Embryonic facial prominence (tissue), 1 donor: ENCODE results near the gene FREM1.

ENCODE experiments used
- DNase-seq: peaks from one replicate; pipeline ENCODE4 v3.0.0-alpha.2; 2016; ENCODE audit errors: extremely low spot score

FREM1 gene

GRCh38 chr9:14912859-14913258 lies 2.6 kb upstream of the FREM1 start:
- DNase-seq = no peak

- DNase-seq = no peak
Observed at GRCh38 chr9:14911046-14911445, 818 bp upstream of the FREM1 start.

- no peak for DNase-seq
Observed at GRCh38 chr9:14909601-14909960, 647 bp downstream of the FREM1 start.

- no peak for DNase-seq
Observed at GRCh38 chr9:14909181-14909580, 1.0 kb downstream of the FREM1 start.

- no peak for DNase-seq
Observed at GRCh38 chr9:14908295-14909180, 1.7 kb downstream of the FREM1 start.

- DNase-seq = no peak
Observed at GRCh38 chr9:14907696-14908095, 2.5 kb downstream of the FREM1 start.

- no peak for DNase-seq
Observed at GRCh38 chr9:14907360-14907685, 2.9 kb downstream of the FREM1 start.

- no peak for DNase-seq
Observed at GRCh38 chr9:14906644-14907359, 3.4 kb downstream of the FREM1 start.

GRCh38 chr9:14906000-14906399 lies 4.2 kb downstream of the FREM1 start:
- DNase-seq = no peak

GRCh38 chr9:14903040-14903439 lies 7.2 kb downstream of the FREM1 start:
- no peak for DNase-seq

- no peak for DNase-seq
Observed at GRCh38 chr9:14902561-14902960, 7.7 kb downstream of the FREM1 start.

- DNase-seq = no peak
Observed at GRCh38 chr9:14899815-14900193, 10.4 kb downstream of the FREM1 start.

GRCh38 chr9:14899042-14899814 lies 11.0 kb downstream of the FREM1 start:
- no peak for DNase-seq

- no peak for DNase-seq
Observed at GRCh38 chr9:14895806-14896205, 14.4 kb downstream of the FREM1 start.

- DNase-seq = no peak
Observed at GRCh38 chr9:14893280-14893679, 16.9 kb downstream of the FREM1 start.

GRCh38 chr9:14891332-14891731 lies 18.9 kb downstream of the FREM1 start:
- DNase-seq = no peak

- DNase-seq = no peak
Observed at GRCh38 chr9:14889451-14889850, 20.8 kb downstream of the FREM1 start.

- DNase-seq = no peak
Observed at GRCh38 chr9:14888875-14889274, 21.4 kb downstream of the FREM1 start.

- no peak for DNase-seq
Observed at GRCh38 chr9:14888272-14888671, 22.0 kb downstream of the FREM1 start.

GRCh38 chr9:14887149-14887548 lies 23.1 kb downstream of the FREM1 start:
- DNase-seq = no peak

GRCh38 chr9:14883310-14883944 lies 26.8 kb downstream of the FREM1 start:
- no peak for DNase-seq

- no peak for DNase-seq
Observed at GRCh38 chr9:14882090-14882489, 28.1 kb downstream of the FREM1 start.
